HG03558 (cell line): ENCODE data around the gene OSBPL5.

Experiments
- ATAC-seq: cut with Tn5 transposase; IDR thresholded peaks from one replicate; pipeline ENCODE4 v1.9.1; 2021; ENCODE audit warnings: moderate number of reproducible peaks; ENCODE audit not compliant: unreplicated experiment; ENCODE audit errors: extremely low read depth

OSBPL5 gene

GRCh38 chr11:3152471-3153110 is 12.5 kb downstream of the OSBPL5 start:
- ATAC-seq: no peak

- no peak for ATAC-seq
Observed at GRCh38 chr11:3150726-3151125, 14.4 kb downstream of the OSBPL5 start.

GRCh38 chr11:3149852-3150188 is 15.3 kb downstream of the OSBPL5 start:
- no peak for ATAC-seq

- no peak for ATAC-seq
Observed at GRCh38 chr11:3148990-3149851, 15.9 kb downstream of the OSBPL5 start.

GRCh38 chr11:3148255-3148989 is 16.7 kb downstream of the OSBPL5 start:
- no peak for ATAC-seq

GRCh38 chr11:3147626-3148025 is 17.5 kb downstream of the OSBPL5 start:
- ATAC-seq: no peak

- ATAC-seq: no peak
Observed at GRCh38 chr11:3147257-3147619, 17.9 kb downstream of the OSBPL5 start.

- no peak for ATAC-seq
Observed at GRCh38 chr11:3146612-3147256, 18.4 kb downstream of the OSBPL5 start.

- ATAC-seq: no peak
Observed at GRCh38 chr11:3145206-3145520, 19.9 kb downstream of the OSBPL5 start.

- no peak for ATAC-seq
Observed at GRCh38 chr11:3144296-3145205, 20.6 kb downstream of the OSBPL5 start.

GRCh38 chr11:3143136-3143880 is 21.8 kb downstream of the OSBPL5 start:
- ATAC-seq: no peak

- no peak for ATAC-seq
Observed at GRCh38 chr11:3140291-3140603, 24.9 kb downstream of the OSBPL5 start.

- no peak for ATAC-seq
Observed at GRCh38 chr11:3139481-3140290, 25.4 kb downstream of the OSBPL5 start.

- ATAC-seq: no peak
Observed at GRCh38 chr11:3139086-3139440, 26.0 kb downstream of the OSBPL5 start.

GRCh38 chr11:3138178-3139085 is 26.7 kb downstream of the OSBPL5 start:
- ATAC-seq: no peak

GRCh38 chr11:3137486-3138177 is 27.5 kb downstream of the OSBPL5 start:
- no peak for ATAC-seq
